Activated B cell treated with CpG ODN at 0.5 μM for 24 hours (primary cell): ENCODE measurements around the gene NOC3L. TPM values are rescaled to one million over a fixed set of nuclear protein-coding genes. Genes with fewer than 3 reads are reported as not detected.

Source experiments
- ATAC-seq: fragments of 200-7000 bp; cut with Tn5 transposase; one replicate; pipeline ENCODE4 v1.10.0; 2021; ENCODE audit warnings: low read depth, mild to moderate bottlenecking, moderate library complexity
- CTCF ChIA-PET: fragments of 350-600 bp; sonication (Branson Sonifier 250); formaldehyde crosslinking; loops from one replicate; lab custom pipeline; 2021; ENCODE audit warnings: antibody characterized with exemption; lab: Charles Lee
- POLR2A ChIA-PET: fragments of 350-600 bp; sonication (Branson Sonifier 250); formaldehyde crosslinking; loops from one replicate; lab custom pipeline; 2021; ENCODE audit warnings: antibody characterized with exemption; lab: Charles Lee
- DNase-seq: peaks from one replicate; pipeline ENCODE4 v3.0.0; 2022
- H3K27ac Mint-ChIP-seq: one replicate; pipeline ENCODE4 v1.8.0; 2020; ENCODE audit warnings: mixed read lengths
- H3K27me3 Mint-ChIP-seq: one replicate; pipeline ENCODE4 v1.8.0; 2021; ENCODE audit warnings: mixed read lengths
- H3K36me3 Mint-ChIP-seq: one replicate; pipeline ENCODE4 v1.8.0; 2021; ENCODE audit warnings: low read depth, mixed read lengths
- H3K4me1 Mint-ChIP-seq: one replicate; pipeline ENCODE4 v1.8.0; 2021; ENCODE audit warnings: mixed read lengths
- H3K4me3 Mint-ChIP-seq: one replicate; pipeline ENCODE4 v1.8.0; 2020; ENCODE audit warnings: mild to moderate bottlenecking, mixed read lengths
- H3K9me3 Mint-ChIP-seq: one replicate; pipeline ENCODE4 v1.8.0; 2020; ENCODE audit warnings: mixed read lengths
- CTCF ChIP-seq: fragments of 200-600 bp; IDR thresholded peaks from one replicate; pipeline ENCODE4 v1.8.0; 2022; ENCODE audit warnings: antibody characterized with exemption, mild to moderate bottlenecking
- intact Hi-C: fragments of 100-400 bp; cut with micrococcal nuclease; formaldehyde crosslinking; loops from one replicate; pipeline ENCODE4 v1.15.1; 2024
- total RNA-seq: library from RNA; stranded (reverse); gene quantifications from 2 replicates; pipeline ENCODE4 v1.2.3, GENCODE V29; 2022

NOC3L gene
- total RNA-seq, 1 donor from 2014 or later, result 50.8 TPM

- DNase-seq (no peak), ATAC-seq (no peak)
- intact Hi-C loops, result no loop called here
- H3K27me3 Mint-ChIP-seq, result peaks cover 2% of the 10 kb centered on the region
- H3K9me3 Mint-ChIP-seq, result no peaks in the 10 kb centered on the region
- no peak overlapping the region for H3K27ac Mint-ChIP-seq
- peaks cover 3% of the 10 kb centered on the region for H3K36me3 Mint-ChIP-seq
- H3K4me3 Mint-ChIP-seq, result no peak overlapping the region
- no peak for TF ChIP-seq CTCF
- CTCF ChIA-PET, result interaction anchor here (0.8 kb wide), 1 partner anchor 19 kb away, joined by 3 read pairs; no protein-coding TSS in a partner anchor
- no peaks in the 10 kb centered on the region for H3K4me1 Mint-ChIP-seq
- POLR2A ChIA-PET, result no interaction called here
These were observed 47.7 kb downstream of the NOC3L start for GRCh38 chr10:94315024-94315451.

- POLR2A ChIA-PET, result no interaction called here
- H3K36me3 Mint-ChIP-seq, result no peaks in the 10 kb centered on the region
- H3K27me3 Mint-ChIP-seq, result peaks cover 24% of the 10 kb centered on the region
- CTCF ChIA-PET, result no interaction called here
- H3K27ac Mint-ChIP-seq, result no peak overlapping the region
- no peak for DNase-seq
- intact Hi-C loops, result no loop called here
- no peak for ATAC-seq
- H3K4me1 Mint-ChIP-seq, result no peaks in the 10 kb centered on the region
- no peak overlapping the region for H3K4me3 Mint-ChIP-seq
- no peak for TF ChIP-seq CTCF
- H3K9me3 Mint-ChIP-seq, result no peaks in the 10 kb centered on the region
These were observed 52.4 kb downstream of the NOC3L start for GRCh38 chr10:94310369-94310768.

- Mint-ChIP-seq H3K36me3 (no peaks in the 10 kb centered on the region), H3K9me3 (no peaks in the 10 kb centered on the region), H3K4me3 (no peak overlapping the region), H3K27me3 (peaks cover 31% of the 10 kb centered on the region), H3K27ac (no peak overlapping the region), H3K4me1 (no peaks in the 10 kb centered on the region)
- POLR2A ChIA-PET, result no interaction called here
- intact Hi-C loops, result no loop called here
- CTCF ChIA-PET, result no interaction called here
- no peak for ATAC-seq
- no peak for DNase-seq
- no peak for TF ChIP-seq CTCF
These were observed 53.9 kb downstream of the NOC3L start for GRCh38 chr10:94308866-94309265.

GRCh38 chr10:94307046-94307615 lies 55.6 kb downstream of the NOC3L start:
- no peak for TF ChIP-seq CTCF
- H3K9me3 Mint-ChIP-seq, result no peaks in the 10 kb centered on the region
- DNase-seq (no peak), ATAC-seq (no peak)
- H3K36me3 Mint-ChIP-seq, result no peaks in the 10 kb centered on the region
- CTCF ChIA-PET, result interaction anchor here (0.7 kb wide), 1 partner anchor 13 kb away, joined by 3 read pairs; no protein-coding TSS in a partner anchor
- H3K4me1 Mint-ChIP-seq, result no peaks in the 10 kb centered on the region
- POLR2A ChIA-PET, result no interaction called here
- intact Hi-C loops, result no loop called here
- H3K27ac Mint-ChIP-seq, result no peak overlapping the region
- H3K4me3 Mint-ChIP-seq, result no peak overlapping the region
- H3K27me3 Mint-ChIP-seq, result peaks cover 42% of the 10 kb centered on the region

- DNase-seq (no peak), ATAC-seq (no peak)
- ChIA-PET CTCF (no interaction called here), POLR2A (no interaction called here)
- H3K27me3 Mint-ChIP-seq, result peaks cover 44% of the 10 kb centered on the region
- H3K4me1 Mint-ChIP-seq, result no peaks in the 10 kb centered on the region
- intact Hi-C loops, result no loop called here
- no peaks in the 10 kb centered on the region for H3K9me3 Mint-ChIP-seq
- no peaks in the 10 kb centered on the region for H3K36me3 Mint-ChIP-seq
- no peak overlapping the region for H3K27ac Mint-ChIP-seq
- TF ChIP-seq CTCF, result no peak
- H3K4me3 Mint-ChIP-seq, result no peak overlapping the region
These were observed 58.8 kb downstream of the NOC3L start for GRCh38 chr10:94303929-94304328.
